ENCODE measurements around the gene PPFIBP1.

The PPFIBP1 gene

DNA sequence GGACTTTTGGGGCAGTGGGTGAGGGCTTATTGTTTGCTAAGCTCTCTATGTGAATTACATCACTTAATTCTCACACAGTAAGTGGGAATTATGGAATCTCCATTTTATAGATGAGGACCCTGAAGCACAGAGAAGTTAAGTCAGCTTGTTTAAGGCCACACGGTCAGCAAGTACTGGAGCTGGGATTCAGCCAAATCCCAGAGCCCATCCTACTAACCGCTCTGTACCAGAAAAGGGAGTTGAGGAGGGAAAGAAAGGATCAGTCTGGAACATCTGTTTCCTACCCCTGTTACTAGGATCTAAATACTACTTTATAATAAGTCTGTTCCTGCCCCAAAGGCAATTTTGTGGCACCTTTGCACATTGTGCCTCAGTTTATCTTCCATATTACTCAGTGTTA is 42.6 kb downstream of the PPFIBP1 start:
- 100% methylated on average over 1 of the region's 2 CpGs; no CpG with 5 or more reads in 1 of the 2 experiments for WGBS, 2 experiments (ENCODE audit: insufficient coverage in 2 of 2)
- H3K27ac ChIP-seq (ENCODE audit: low read depth, low read length, severe bottlenecking): no peak overlapping the region
- H3K4me1 ChIP-seq (ENCODE audit: control insufficient read depth, insufficient read depth, low read length, poor library complexity, severe bottlenecking): peaks cover 16% of the 10 kb centered on the region
- no peaks in the 10 kb centered on the region for H3K9me3 ChIP-seq (ENCODE audit: control insufficient read depth, low read length)
- no peak overlapping the region for H3K4me3 ChIP-seq (ENCODE audit: extremely low read depth, insufficient read depth, low read length, poor library complexity, severe bottlenecking)
- peaks cover 11% of the 10 kb centered on the region for H3K36me3 ChIP-seq (ENCODE audit: control insufficient read depth, insufficient read depth, low read length)

DNA sequence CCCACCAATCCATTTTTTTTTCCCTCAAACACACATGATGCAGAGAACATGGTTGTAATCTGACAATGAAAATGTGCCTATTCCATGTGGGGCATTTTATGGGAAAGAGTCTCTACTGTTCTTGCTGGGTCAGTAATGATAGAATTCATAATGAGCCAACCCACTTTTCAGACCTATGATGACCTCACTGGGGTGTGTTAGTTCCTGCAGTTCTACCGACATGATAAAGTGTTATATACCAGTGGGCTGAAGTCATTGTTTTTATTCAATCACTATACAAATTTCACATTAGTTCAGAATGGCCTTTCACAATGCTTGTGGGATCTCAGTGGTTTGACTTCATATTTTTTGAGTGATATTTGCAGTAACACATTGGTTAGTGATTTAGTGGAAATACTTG is 47.5 kb downstream of the PPFIBP1 start:
- Histone ChIP-seq H3K36me3 (ENCODE audit: control insufficient read depth, insufficient read depth, low read length) (peaks cover 16% of the 10 kb centered on the region), H3K4me3 (ENCODE audit: extremely low read depth, insufficient read depth, low read length, poor library complexity, severe bottlenecking) (no peak overlapping the region), H3K27ac (ENCODE audit: low read depth, low read length, severe bottlenecking) (no peak overlapping the region), H3K4me1 (ENCODE audit: control insufficient read depth, insufficient read depth, low read length, poor library complexity, severe bottlenecking) (peaks cover 28% of the 10 kb centered on the region), H3K9me3 (ENCODE audit: control insufficient read depth, low read length) (no peaks in the 10 kb centered on the region)
- no CpG with 5 or more reads among the region's 1 CpG for WGBS, 2 experiments (ENCODE audit: insufficient coverage in 2 of 2)

DNA sequence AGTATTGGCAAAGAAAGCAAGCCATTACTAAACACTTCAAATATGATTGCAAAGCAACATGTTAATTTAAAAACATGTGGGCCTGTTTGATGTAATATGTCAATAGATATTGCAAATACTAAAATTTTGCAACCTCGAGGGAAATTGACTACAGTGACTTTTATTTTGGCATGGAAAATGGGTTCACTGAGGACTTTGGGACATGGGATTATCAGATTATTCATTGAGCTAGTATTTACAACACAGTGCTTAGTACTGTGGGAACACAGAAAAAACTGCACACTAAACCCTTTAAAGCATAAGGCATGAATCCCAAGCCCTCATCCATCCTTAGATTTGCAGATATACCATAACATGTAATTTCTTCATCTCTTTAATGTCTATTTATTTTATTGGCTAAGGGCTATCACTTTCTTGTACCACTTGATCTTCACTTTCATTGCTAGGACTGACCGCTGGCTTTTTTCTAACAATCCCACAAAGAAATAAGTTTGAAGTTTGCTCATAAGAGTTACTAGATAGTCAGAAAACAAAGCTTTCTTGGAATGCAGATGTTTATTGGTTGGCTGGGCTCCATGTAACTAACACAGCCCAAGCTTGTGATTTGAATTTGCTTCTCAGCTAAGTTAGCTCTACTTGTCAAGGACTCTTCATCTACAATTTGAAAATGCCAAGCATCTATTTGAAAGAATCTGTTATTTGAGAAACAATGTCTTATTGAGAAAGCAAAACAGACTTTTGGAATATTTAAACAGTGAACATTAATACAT is 48.7 kb downstream of the PPFIBP1 start:
- WGBS, 2 experiments (ENCODE audit: insufficient coverage in 2 of 2): 100% methylated on average over 1 of the region's 2 CpGs; no CpG with 5 or more reads in 1 of the 2 experiments
- no peak overlapping the region for H3K4me3 ChIP-seq (ENCODE audit: extremely low read depth, insufficient read depth, low read length, poor library complexity, severe bottlenecking)
- H3K9me3 ChIP-seq (ENCODE audit: control insufficient read depth, low read length): no peaks in the 10 kb centered on the region
- peak overlapping the region; percentile 3 for H3K27ac ChIP-seq (ENCODE audit: low read depth, low read length, severe bottlenecking)
- peaks cover 28% of the 10 kb centered on the region for H3K4me1 ChIP-seq (ENCODE audit: control insufficient read depth, insufficient read depth, low read length, poor library complexity, severe bottlenecking)
- H3K36me3 ChIP-seq (ENCODE audit: control insufficient read depth, insufficient read depth, low read length): peaks cover 22% of the 10 kb centered on the region

DNA sequence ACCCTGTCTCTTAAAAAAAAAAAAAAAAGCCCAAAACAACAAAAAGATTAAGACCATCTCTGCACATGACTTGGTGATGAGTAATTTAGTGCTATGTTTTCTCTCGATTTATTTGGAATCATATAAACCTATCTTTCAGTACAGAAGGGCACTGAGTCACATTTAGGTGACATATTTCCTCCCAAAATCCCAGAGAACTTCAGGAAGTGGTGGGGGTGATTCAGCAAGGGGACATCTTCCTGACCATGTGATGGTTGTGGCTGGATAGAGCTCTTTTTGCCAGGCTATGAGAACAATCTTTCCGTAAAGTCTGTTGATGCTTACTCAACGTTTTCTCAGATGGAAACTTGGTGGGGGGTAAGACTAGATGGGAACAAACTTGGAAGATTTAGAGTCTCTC is 50.0 kb downstream of the PPFIBP1 start:
- peak overlapping the region; percentile 76 for H3K27ac ChIP-seq (ENCODE audit: low read depth, low read length, severe bottlenecking)
- WGBS, 2 experiments (ENCODE audit: insufficient coverage in 2 of 2): 73 to 85% methylated on average over 2 of the region's 3 CpGs
- no peaks in the 10 kb centered on the region for H3K9me3 ChIP-seq (ENCODE audit: control insufficient read depth, low read length)

DNA sequence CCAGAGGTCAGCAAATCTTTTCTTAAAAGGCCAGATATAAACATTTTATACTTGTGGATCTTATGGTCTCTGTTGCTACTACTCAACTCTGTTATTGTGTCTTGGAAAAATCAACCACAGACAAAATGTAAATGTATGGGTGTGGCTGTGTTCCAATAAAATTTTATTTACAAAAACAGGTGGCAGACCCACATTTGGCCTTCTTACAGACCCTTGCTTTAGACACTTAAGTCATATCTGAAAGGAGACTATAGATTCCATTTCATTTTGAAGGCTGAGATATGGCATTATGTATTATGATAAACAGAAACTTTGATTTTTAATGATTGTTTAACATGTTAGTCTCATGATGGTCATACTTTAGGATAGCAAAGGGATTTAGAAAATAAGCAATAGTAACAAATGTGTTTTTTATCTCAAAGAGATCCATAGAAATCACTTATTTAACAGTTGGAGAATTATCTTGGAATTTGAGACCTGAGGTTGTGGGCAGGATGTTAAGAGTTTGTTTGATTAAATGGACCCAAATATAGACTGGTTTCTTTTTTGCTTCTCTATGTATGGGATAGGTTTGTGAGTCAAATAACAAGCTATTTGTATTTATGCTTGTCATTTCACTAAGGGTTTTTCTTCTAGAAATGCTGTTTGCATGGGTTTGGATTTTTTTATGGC is 51.2 kb downstream of the PPFIBP1 start:
- no peak overlapping the region for H3K27ac ChIP-seq (ENCODE audit: low read depth, low read length, severe bottlenecking)
- H3K9me3 ChIP-seq (ENCODE audit: control insufficient read depth, low read length): no peaks in the 10 kb centered on the region
- H3K36me3 ChIP-seq (ENCODE audit: control insufficient read depth, insufficient read depth, low read length): peaks cover 31% of the 10 kb centered on the region
- H3K4me1 ChIP-seq (ENCODE audit: control insufficient read depth, insufficient read depth, low read length, poor library complexity, severe bottlenecking): peaks cover 28% of the 10 kb centered on the region
- no peak overlapping the region for H3K4me3 ChIP-seq (ENCODE audit: extremely low read depth, insufficient read depth, low read length, poor library complexity, severe bottlenecking)

More for the DNA sequence above, 50.0 kb downstream of the PPFIBP1 start:
- Histone ChIP-seq H3K4me1 (ENCODE audit: control insufficient read depth, insufficient read depth, low read length, poor library complexity, severe bottlenecking) (peaks cover 28% of the 10 kb centered on the region), H3K4me3 (ENCODE audit: extremely low read depth, insufficient read depth, low read length, poor library complexity, severe bottlenecking) (no peak overlapping the region), H3K36me3 (ENCODE audit: control insufficient read depth, insufficient read depth, low read length) (peaks cover 29% of the 10 kb centered on the region)

DNA sequence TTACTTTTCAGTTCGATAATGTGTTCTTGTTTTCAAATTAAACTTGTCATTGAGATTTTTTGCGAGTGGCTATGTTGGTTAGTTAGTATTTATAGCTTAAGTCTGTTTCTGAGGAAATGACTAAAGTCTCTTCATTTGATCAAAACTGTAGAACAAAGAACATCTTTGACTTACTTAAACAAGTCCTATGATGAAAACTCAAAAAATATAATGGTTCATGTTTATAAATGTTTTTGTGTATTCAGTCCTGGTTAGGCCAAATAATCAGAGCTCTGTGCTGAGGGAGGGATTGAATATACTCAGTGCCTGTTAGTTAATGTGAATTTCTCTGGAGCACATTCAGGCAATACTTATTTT is 51.7 kb downstream of the PPFIBP1 start:
- no peak overlapping the region for H3K4me3 ChIP-seq (ENCODE audit: extremely low read depth, insufficient read depth, low read length, poor library complexity, severe bottlenecking)

DNA sequence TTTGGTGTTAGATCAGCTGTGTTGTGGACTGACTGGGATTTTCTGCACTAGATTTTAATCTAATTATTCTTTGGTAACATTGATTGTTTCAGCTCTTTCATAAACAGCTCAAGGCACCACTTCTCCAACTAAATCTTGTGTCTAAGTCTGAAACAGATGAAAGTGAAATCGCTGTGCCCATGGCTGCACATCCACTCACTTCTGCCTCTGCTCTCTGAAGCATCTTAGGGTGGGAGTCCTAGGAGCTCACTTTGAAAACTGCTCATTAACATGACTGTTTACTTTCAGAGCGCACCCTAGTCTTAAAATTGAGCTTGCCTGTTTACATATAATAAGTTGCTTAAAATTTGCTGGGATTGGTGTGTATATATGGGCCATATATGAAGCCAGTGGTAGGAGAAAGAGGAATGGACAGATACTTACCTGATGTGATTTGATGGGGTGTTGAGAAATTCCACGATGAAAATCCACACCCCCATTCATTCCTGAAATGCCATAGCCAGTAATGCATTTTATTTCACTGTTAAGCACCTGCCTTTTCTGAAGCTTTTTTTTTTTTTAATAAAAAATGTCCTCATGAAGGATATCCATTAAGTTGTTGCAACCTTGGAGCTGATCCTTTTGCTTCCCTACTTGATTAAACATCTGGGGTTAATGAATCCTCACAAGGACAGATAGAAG is 52.8 kb downstream of the PPFIBP1 start:
- no peaks in the 10 kb centered on the region for H3K9me3 ChIP-seq (ENCODE audit: control insufficient read depth, low read length)

More for the DNA sequence above, 51.7 kb downstream of the PPFIBP1 start:
- H3K9me3 ChIP-seq (ENCODE audit: control insufficient read depth, low read length): no peaks in the 10 kb centered on the region
- peaks cover 34% of the 10 kb centered on the region for H3K36me3 ChIP-seq (ENCODE audit: control insufficient read depth, insufficient read depth, low read length)
- H3K27ac ChIP-seq (ENCODE audit: low read depth, low read length, severe bottlenecking): no peak overlapping the region
- WGBS, 2 experiments (ENCODE audit: insufficient coverage in 2 of 2): no CpG with 5 or more reads among the region's 2 CpGs
- peaks cover 32% of the 10 kb centered on the region for H3K4me1 ChIP-seq (ENCODE audit: control insufficient read depth, insufficient read depth, low read length, poor library complexity, severe bottlenecking)

DNA sequence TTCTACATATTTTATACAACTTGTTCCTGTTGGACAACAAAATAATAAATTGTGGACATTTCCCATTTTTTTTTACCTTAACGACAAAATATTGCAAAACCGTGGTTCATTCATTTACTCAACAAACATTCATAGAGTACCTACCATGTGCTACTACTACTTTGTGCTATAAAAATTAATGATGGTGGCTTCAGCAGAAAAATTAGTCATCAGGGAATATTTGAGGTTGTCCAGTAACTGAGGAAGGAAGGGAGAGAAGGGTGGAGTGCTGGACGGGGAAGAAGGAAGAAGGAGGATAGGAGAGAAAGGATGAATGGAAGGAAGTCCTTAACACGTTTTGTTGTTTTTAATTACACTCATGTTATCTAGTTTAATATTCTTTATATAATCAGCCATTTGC is 53.7 kb downstream of the PPFIBP1 start:
- Histone ChIP-seq H3K4me3 (ENCODE audit: extremely low read depth, insufficient read depth, low read length, poor library complexity, severe bottlenecking) (no peak overlapping the region), H3K9me3 (ENCODE audit: control insufficient read depth, low read length) (no peaks in the 10 kb centered on the region), H3K36me3 (ENCODE audit: control insufficient read depth, insufficient read depth, low read length) (peaks cover 36% of the 10 kb centered on the region), H3K4me1 (ENCODE audit: control insufficient read depth, insufficient read depth, low read length, poor library complexity, severe bottlenecking) (peaks cover 35% of the 10 kb centered on the region), H3K27ac (ENCODE audit: low read depth, low read length, severe bottlenecking) (no peak overlapping the region)
- WGBS, 2 experiments (ENCODE audit: insufficient coverage in 2 of 2): 83% methylated on average over 1 of the region's 4 CpGs; no CpG with 5 or more reads in 1 of the 2 experiments

More for the DNA sequence above, 52.8 kb downstream of the PPFIBP1 start:
- H3K36me3 ChIP-seq (ENCODE audit: control insufficient read depth, insufficient read depth, low read length): peaks cover 36% of the 10 kb centered on the region
- no peak overlapping the region for H3K27ac ChIP-seq (ENCODE audit: low read depth, low read length, severe bottlenecking)
- 100% methylated on average over 1 of the region's 3 CpGs; no CpG with 5 or more reads in 1 of the 2 experiments for whole genome bisulfite sequencing, 2 experiments (ENCODE audit: insufficient coverage in 2 of 2)
- H3K4me1 ChIP-seq (ENCODE audit: control insufficient read depth, insufficient read depth, low read length, poor library complexity, severe bottlenecking): peaks cover 32% of the 10 kb centered on the region
- H3K4me3 ChIP-seq (ENCODE audit: extremely low read depth, insufficient read depth, low read length, poor library complexity, severe bottlenecking): no peak overlapping the region

DNA sequence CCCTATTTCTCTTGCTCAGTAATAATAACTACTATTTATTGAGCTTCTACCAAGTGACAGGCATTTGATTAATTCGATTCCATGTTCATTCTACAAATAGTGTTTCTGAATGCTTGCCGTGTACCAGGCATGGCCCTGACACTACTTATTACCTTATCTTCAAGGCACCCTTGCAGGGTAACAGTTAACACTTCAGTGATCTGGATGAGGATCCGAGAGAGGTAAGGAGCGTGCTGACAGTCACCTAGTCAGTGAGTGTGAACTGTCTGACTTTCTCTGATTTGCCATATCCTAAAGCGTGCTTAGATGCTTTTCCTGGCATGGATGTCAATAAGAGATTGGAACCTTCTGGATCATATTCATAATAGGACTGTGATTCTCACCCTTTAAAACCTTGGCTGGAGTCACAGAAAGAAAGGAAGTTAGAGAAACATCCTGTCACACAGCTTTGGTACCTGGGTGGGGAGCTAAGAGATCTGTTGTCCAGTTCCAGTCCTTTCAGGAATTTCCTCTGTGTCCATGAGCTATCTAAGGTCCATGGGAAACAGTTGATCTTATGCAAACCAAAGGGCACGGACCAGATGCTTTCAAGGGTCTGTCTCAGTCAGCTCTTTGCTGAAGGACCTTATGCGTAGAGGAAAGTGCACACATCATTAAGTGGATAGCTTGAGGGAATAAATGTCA is 54.8 kb downstream of the PPFIBP1 start:
- H3K27ac ChIP-seq (ENCODE audit: low read depth, low read length, severe bottlenecking): no peak overlapping the region
- peaks cover 40% of the 10 kb centered on the region for H3K36me3 ChIP-seq (ENCODE audit: control insufficient read depth, insufficient read depth, low read length)
- peaks cover 41% of the 10 kb centered on the region for H3K4me1 ChIP-seq (ENCODE audit: control insufficient read depth, insufficient read depth, low read length, poor library complexity, severe bottlenecking)
- no peaks in the 10 kb centered on the region for H3K9me3 ChIP-seq (ENCODE audit: control insufficient read depth, low read length)
- no peak overlapping the region for H3K4me3 ChIP-seq (ENCODE audit: extremely low read depth, insufficient read depth, low read length, poor library complexity, severe bottlenecking)
- 94 to 100% methylated on average over 5 to 6 of the region's 7 CpGs for WGBS, 2 experiments (ENCODE audit: insufficient coverage in 2 of 2)

DNA sequence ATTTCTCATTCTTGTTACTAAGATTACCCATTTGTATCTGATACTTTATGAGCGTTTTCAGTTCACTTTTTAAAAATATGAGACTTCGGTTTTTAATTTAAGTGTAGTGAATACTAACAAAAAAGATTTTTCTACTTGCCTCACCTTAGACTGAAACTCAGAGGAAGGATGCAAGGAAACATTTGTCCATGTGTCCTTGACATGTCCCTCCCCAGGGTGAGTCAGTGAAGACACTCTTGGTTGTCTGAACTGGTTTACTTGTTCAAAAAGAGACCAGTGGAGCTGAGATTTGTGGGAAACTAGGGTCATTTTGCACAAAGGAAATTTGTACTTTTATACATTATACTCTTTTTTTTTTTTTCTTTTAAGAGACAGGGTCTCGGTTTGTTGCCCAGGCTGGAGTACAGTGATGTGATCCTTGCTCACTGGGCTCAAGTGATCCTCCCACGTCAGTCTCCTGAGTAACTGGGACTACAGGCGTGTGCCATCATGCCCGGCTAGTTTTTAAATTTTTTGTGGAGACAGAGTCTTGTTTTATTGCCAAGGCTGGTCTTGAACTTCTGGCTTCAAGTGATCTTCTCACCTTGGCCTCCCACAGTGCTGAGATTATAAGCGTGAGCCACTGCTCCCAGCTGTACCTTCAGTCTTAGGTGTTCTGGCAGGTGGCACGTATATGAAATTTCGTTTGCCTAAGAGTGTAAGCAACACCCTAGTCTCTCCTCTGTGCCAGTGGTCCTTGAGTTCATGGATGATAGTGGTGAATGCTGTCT is 56.7 kb downstream of the PPFIBP1 start:
- no peaks in the 10 kb centered on the region for H3K9me3 ChIP-seq (ENCODE audit: control insufficient read depth, low read length)
- no peak overlapping the region for H3K27ac ChIP-seq (ENCODE audit: low read depth, low read length, severe bottlenecking)
- WGBS, 2 experiments (ENCODE audit: insufficient coverage in 2 of 2): 95% methylated on average over 6 to 7 of the region's 9 CpGs
- H3K4me1 ChIP-seq (ENCODE audit: control insufficient read depth, insufficient read depth, low read length, poor library complexity, severe bottlenecking): peaks cover 28% of the 10 kb centered on the region
- no peak overlapping the region for H3K4me3 ChIP-seq (ENCODE audit: extremely low read depth, insufficient read depth, low read length, poor library complexity, severe bottlenecking)
- peaks cover 51% of the 10 kb centered on the region for H3K36me3 ChIP-seq (ENCODE audit: control insufficient read depth, insufficient read depth, low read length)
